IMR-90 (cell line): ENCODE data around the gene MEIS1. TPM values are rescaled to one million over a fixed set of nuclear protein-coding genes. Genes with fewer than 3 reads are reported as not detected.

ENCODE experiments used
- ATAC-seq: fragments of 200-7000 bp; cut with Tn5 transposase; 2 replicates; pipeline ENCODE4 v1.9.1; 2020; ENCODE audit warnings: low read depth, mild to moderate bottlenecking, moderate library complexity
- BruUV-seq: library from RNA; stranded (reverse); fragments of 400-500 nt; replicated peaks from 2 replicates; lab custom pipeline; 2021; lab: Mats Ljungman, UMichigan
- CTCF ChIA-PET: fragments of 300-600 bp; formaldehyde crosslinking; extraction: SDS; loops from one replicate; lab custom pipeline; 2021; ENCODE audit warnings: antibody characterized with exemption; lab: Yijun Ruan, JAX
- POLR2A ChIA-PET: fragments of 300-600 bp; sonication (Branson Sonifier 250); formaldehyde crosslinking; loops from one replicate; lab custom pipeline; 2022; ENCODE audit warnings: antibody characterized with exemption; ENCODE audit not compliant: unreplicated experiment; lab: Charles Lee
- DNase-seq: peaks from one replicate; pipeline ENCODE4 v3.0.0; 2013
- H2AFZ ChIP-seq: replicated peaks from 2 replicates; pipeline ENCODE3; 2013; ENCODE audit warnings: low read length, mild to moderate bottlenecking; ENCODE audit not compliant: poor library complexity
- H2AK5ac ChIP-seq: 2 replicates; pipeline ENCODE4 v1.6.1; 2013; ENCODE audit warnings: low read depth, low read length, inconsistent platforms
- H2AK9ac ChIP-seq: replicated peaks from 2 replicates; pipeline ENCODE3; 2013; ENCODE audit warnings: mild to moderate bottlenecking, low read depth, low read length, moderate library complexity; ENCODE audit not compliant: poor library complexity
- H2BK120ac ChIP-seq: 2 replicates; pipeline ENCODE4 v1.6.1; 2013; ENCODE audit warnings: low read depth, low read length, inconsistent platforms
- H2BK15ac ChIP-seq: 3 replicates; pipeline ENCODE4 v1.6.1; 2013; ENCODE audit warnings: low read depth, low read length, inconsistent platforms
- H2BK20ac ChIP-seq: 2 replicates; pipeline ENCODE4 v1.6.1; 2013; ENCODE audit warnings: low read depth, mild to moderate bottlenecking, inconsistent platforms, low read length, moderate library complexity
- H2BK5ac ChIP-seq: 2 replicates; pipeline ENCODE4 v1.6.1; 2013; ENCODE audit warnings: mild to moderate bottlenecking, low read depth, low read length, inconsistent platforms; ENCODE audit not compliant: poor library complexity, severe bottlenecking
- H3K14ac ChIP-seq: replicated peaks from 2 replicates; pipeline ENCODE4 v1.6.1; 2013; ENCODE audit warnings: low read depth, low read length, inconsistent platforms
- H3K18ac ChIP-seq: 2 replicates; pipeline ENCODE4 v1.6.1; 2013; ENCODE audit warnings: low read depth, low read length, control low read depth
- H3K23ac ChIP-seq: 2 replicates; pipeline ENCODE4 v1.6.1; 2013; ENCODE audit warnings: low read depth, low read length, inconsistent platforms
- H3K27ac ChIP-seq: 2 replicates; pipeline ENCODE4 v1.5.1; 2013; ENCODE audit warnings: mild to moderate bottlenecking, control low read depth, low read length; ENCODE audit not compliant: insufficient read depth
- H3K27me3 ChIP-seq: 2 replicates; pipeline ENCODE4 v1.6.1; 2013; ENCODE audit warnings: low read length; ENCODE audit not compliant: control insufficient read depth, insufficient read depth
- H3K36me3 ChIP-seq: 2 replicates; pipeline ENCODE4 v1.6.1; 2013; ENCODE audit warnings: low read length, mixed read lengths; ENCODE audit not compliant: control insufficient read depth, insufficient read depth
- H3K4ac ChIP-seq: 2 replicates; pipeline ENCODE4 v1.6.1; 2013; ENCODE audit warnings: low read depth, low read length, inconsistent platforms
- H3K4me1 ChIP-seq: 2 replicates; pipeline ENCODE4 v1.6.1; 2013; ENCODE audit warnings: low read length, mixed read lengths; ENCODE audit not compliant: control insufficient read depth, insufficient read depth
- H3K4me2 ChIP-seq: 2 replicates; pipeline ENCODE4 v1.6.1; 2013; ENCODE audit warnings: low read depth, mild to moderate bottlenecking, control low read depth, low read length, moderate library complexity
- H3K4me3 ChIP-seq: 2 replicates; pipeline ENCODE4 v1.5.1; 2013; ENCODE audit warnings: low read depth, mild to moderate bottlenecking, control low read depth, low read length, moderate library complexity; ENCODE audit not compliant: insufficient read depth
- H3K56ac ChIP-seq: 2 replicates; pipeline ENCODE4 v1.6.1; 2013; ENCODE audit warnings: low read length, inconsistent platforms; ENCODE audit not compliant: insufficient read depth; ENCODE audit errors: extremely low read depth
- H3K79me1 ChIP-seq, 2 experiments: 2 replicates each; pipeline ENCODE4 v1.6.1; 2013; ENCODE audit warnings: low read length in 2 of 2, inconsistent platforms in 1 of 2, low read depth in 1 of 2
- H3K9ac ChIP-seq: 2 replicates; pipeline ENCODE4 v1.6.1; 2013; ENCODE audit warnings: low read depth, low read length, control low read depth
- H3K9me1 ChIP-seq: 2 replicates; pipeline ENCODE4 v1.6.1; 2013; ENCODE audit warnings: low read length, inconsistent platforms; ENCODE audit not compliant: insufficient read depth
- H3K9me3 ChIP-seq: 2 replicates; pipeline ENCODE4 v1.6.1; 2013; ENCODE audit warnings: low read length; ENCODE audit not compliant: control insufficient read depth, insufficient read depth
- H4K20me1 ChIP-seq: 2 replicates; pipeline ENCODE4 v1.6.1; 2013; ENCODE audit warnings: low read length, inconsistent platforms; ENCODE audit not compliant: insufficient read depth
- H4K5ac ChIP-seq: 2 replicates; pipeline ENCODE4 v1.6.1; 2013; ENCODE audit warnings: mild to moderate bottlenecking, low read depth, low read length, control low read depth
- H4K8ac ChIP-seq, 2 experiments: 2 replicates each; pipeline ENCODE4 v1.6.1; 2013; ENCODE audit warnings: low read depth in 2 of 2, low read length in 2 of 2, control low read depth in 1 of 2, inconsistent platforms in 1 of 2
- H4K91ac ChIP-seq: 2 replicates; pipeline ENCODE4 v1.6.1; 2013; ENCODE audit warnings: low read depth, low read length, inconsistent platforms; ENCODE audit not compliant: insufficient read depth
- MAFK ChIP-seq: IDR thresholded peaks from 2 replicates; pipeline ENCODE4 v1.6.1; 2012; ENCODE audit warnings: low read depth, low read length, improper control_type of control experiment
- WGBS, 2 experiments: methylation state at CpG; one replicate each; pipeline versions ENCODE4 v1.1.5 to v1.1.7; 2013; ENCODE audit warnings: missing lambda C conversion rate in 2 of 2; ENCODE audit not compliant: insufficient read length in 1 of 2; ENCODE audit errors: extremely low coverage in 2 of 2; 5-methylcytosine and 5-hydroxymethylcytosine counted together
- dilution Hi-C: fragments of 300-500 bp; cut with HindIII; formaldehyde crosslinking; loops from one replicate; pipeline ENCODE4 v1.14.3; 2018; ENCODE audit warnings: low sequenced_read_pairs; ENCODE audit not compliant: unreplicated experiment
- in situ Hi-C: fragments of 300-500 bp; cut with MboI; formaldehyde crosslinking; loops from 3 replicates; pipeline ENCODE4 v1.14.3; 2019; ENCODE audit warnings: low sequenced_read_pairs, inconsistent platforms, mixed read lengths
- intact Hi-C: fragments of 100-400 bp; cut with micrococcal nuclease; formaldehyde crosslinking; loops from 2 replicates; pipeline ENCODE4 v1.10.0; 2022
- polyA plus RNA-seq, 3 experiments: library from polyadenylated mRNA; depleted of rRNA; stranded (reverse); fragments of >200 nt; gene quantifications; 2 replicates each; pipeline ENCODE4 v1.2.3, GENCODE V29; 2012; ENCODE audit warnings: low replicate concordance in 1 of 3
- total RNA-seq: library from RNA; depleted of rRNA; stranded (reverse); fragments of >200 nt; gene quantifications from 2 replicates; pipeline ENCODE4 v1.2.3, GENCODE V29; 2012

Gene MEIS1
- total and polyA plus RNA-seq, 2 of the 4 experiments (the other 2 are of a cell fraction): 54.4 to 157 TPM

GRCh38 chr2:66421612-66422011 lies 13.3 kb upstream of the MEIS1 start:
- no peaks in the 10 kb centered on the region; the same call in 1 of the 2 replicates for H3K9me1 ChIP-seq
- ATAC-seq: no peak

More at GRCh38 chr2:66421612-66422011, 13.3 kb upstream of the MEIS1 start:
- intact Hi-C loops: loop anchor here (5.0 kb wide), 1 partner anchor 764 kb away; no protein-coding TSS in a partner anchor
- Histone ChIP-seq H3K23ac (no peak overlapping the region), H2BK5ac (no peak overlapping the region), H2AFZ (no peak overlapping the region), H3K4me2 (no peak overlapping the region), H3K9ac (no peak overlapping the region), H3K27me3 (peaks cover 4% of the 10 kb centered on the region), H3K9me3 (no peaks in the 10 kb centered on the region), H3K18ac (no peak overlapping the region), H3K27ac (no peak overlapping the region), H2BK20ac (no peak overlapping the region), H4K91ac (no peak overlapping the region), H3K36me3 (no peaks in the 10 kb centered on the region), H3K56ac (no peak overlapping the region), H4K5ac (no peak overlapping the region), H4K8ac (no peak overlapping the region), H3K4ac (no peak overlapping the region), H2AK9ac (no peak overlapping the region), H3K4me3 (no peak overlapping the region), H2BK120ac (no peak overlapping the region), H4K20me1 (no peaks in the 10 kb centered on the region), H2AK5ac (no peak overlapping the region), H2BK15ac (no peak overlapping the region), H3K79me1 (no peaks in the 10 kb centered on the region), H3K14ac (no peak overlapping the region), H3K4me1 (no peaks in the 10 kb centered on the region)
- dilution Hi-C loops: no loop called here
- BruUV-seq: no TSS peak
- CTCF ChIA-PET: no interaction called here
- no peak for TF ChIP-seq MAFK
- POLR2A ChIA-PET: no interaction called here
- WGBS, 2 experiments: no CpG with 5 or more reads among the region's 1 CpG
- no peak for DNase-seq
- in situ Hi-C loops: loop anchor here (25.0 kb wide), 1 partner anchor 784 kb away; no protein-coding TSS in a partner anchor
